T-helper 9 cell (primary cell): ENCODE measurements around the gene NRN1L.
"Not testable (repeated sequence)": the region's sequence is repeated elsewhere in the genome, so short reads cannot be mapped to it uniquely, and the experiment has no call there.

ENCODE experiments used
- DNase-seq: peaks from one replicate; pipeline ENCODE4 v3.0.0-alpha.2; 2020
- total RNA-seq, 2 donors: gene quantifications; one replicate each; lab custom pipeline; 2026; lab: John Stamatoyannopoulos, UW

NRN1L gene
- total RNA-seq = 0 reads per million in 2 donors

DNA sequence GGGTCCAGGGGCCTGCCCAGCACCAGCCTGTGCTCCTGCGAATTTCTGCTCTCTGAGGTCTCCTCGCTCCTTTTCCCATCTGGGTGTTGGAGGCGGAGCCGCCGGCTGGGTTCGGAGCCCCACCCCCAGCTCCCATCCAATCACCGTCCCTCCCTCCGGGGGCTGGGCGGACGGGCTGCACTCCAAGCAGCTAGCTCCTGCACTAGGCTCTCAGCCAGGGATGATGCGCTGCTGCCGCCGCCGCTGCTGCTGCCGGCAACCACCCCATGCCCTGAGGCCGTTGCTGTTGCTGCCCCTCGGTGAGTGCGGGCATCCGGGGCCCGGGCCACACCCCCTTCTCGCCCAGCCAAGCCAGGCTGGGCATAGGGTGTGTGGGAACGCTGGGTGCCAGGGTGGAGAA lies at the start of gene NRN1L:
NRN1L (plus strand) TSS at position 202 of the 400 bp plus-strand sequence; CDS start at position 221, 19 bp downstream.
- DNase-seq = no peak

DNA sequence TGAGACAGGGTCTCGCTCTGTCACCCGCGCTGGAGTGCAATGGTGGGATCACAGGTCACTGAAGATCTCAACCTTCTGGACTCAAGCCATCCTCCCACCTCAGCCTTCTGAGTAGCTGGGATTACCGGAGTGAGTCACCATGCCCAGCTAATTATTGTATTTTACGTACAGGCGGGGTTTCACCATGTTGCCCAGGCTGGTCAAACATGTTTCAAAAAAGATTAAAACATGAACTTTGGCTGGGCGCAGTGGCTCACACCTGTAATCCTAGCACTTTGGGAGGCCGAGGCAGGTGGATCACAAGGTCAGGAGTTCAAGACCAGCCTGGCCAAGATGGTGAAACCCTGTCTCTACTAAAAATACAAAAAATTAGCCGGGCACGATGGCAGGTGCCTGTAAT lies 47.5 kb upstream of the NRN1L start:
- DNase-seq = not testable (repeated sequence)

DNA sequence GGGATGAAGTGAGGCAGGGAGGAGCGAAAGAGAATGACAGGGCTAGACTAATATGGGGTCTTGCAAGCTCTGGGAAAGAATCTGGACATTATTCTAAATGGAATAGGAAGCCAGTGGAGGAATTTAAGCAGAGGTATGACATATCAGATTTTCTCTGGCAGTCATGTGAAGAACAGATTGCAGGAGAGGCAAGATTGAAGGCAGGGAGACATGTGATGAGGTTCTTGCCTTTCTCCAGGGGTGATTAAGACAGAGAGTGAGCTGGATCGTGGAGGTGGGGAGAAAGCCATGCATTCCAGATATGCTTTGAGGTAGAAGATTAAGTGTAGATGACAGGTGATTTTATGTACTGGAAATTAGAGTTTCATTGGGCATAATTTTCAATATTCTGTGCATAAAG lies 46.9 kb upstream of the NRN1L start:
- DNase-seq = no peak

DNA sequence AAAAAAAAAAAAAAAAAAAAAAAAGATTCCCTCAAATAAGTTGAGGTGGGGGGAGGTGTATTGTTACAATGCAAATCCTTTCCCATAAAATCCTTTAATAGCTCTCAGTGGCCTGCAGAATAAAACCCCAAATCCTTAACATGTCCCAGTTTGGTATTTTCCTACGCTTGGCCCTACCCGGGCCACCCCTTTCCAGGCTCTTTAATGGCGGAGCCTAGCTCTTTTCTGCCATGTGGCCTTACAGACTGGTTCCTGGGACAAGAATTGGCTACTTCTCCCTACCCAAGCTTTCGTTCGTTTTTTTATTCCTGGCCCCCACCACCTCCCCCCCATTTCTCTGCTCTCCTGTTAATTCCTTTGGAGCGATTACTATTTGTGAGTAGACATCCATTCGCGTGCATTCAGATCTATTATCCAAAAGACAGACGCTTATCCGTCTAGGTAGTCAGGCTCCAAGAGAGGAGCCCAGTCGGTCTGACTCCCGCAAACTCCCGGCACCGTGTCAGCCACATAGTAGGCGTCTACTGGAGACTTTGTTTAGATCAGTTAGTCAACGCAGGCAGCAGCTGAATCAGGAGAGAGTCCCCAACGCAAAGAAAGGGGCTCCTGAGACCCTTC lies 43.4 kb upstream of the NRN1L start:
- DNase-seq = no peak

DNA sequence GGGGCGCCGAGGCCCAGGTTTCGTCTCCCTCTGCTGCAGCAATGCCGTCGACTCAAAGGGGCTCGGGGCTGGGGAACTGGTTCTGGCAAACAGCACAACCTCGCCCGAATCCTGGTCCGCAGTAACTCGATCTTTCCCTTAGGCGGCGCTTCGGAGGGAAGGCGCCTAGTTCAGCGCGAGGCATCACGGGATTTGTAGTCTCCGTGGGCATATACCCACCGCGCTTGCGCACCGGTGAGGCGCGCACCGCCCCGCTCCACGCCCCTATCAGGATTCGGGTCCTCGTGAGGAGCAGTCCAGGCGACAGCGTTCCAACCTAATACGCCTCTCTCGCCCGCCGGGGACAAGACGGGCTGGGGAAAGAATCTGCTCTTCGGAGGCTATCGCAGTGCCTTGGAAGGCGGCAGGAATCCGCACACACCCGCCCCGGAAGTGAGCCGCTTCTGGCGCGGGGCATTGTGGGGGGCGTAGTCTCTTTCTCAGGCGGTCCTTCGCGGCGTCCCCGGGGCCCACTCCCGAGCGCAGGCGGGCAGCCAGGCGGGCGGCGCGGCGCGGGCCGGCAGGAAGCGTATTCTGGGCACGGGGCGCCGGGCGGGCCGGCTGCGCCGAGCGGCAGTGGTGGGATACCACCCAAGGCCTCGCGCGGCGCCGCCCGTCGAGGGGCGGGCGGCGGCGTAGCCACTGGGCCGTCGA lies 42.7 kb upstream of the NRN1L start, which contains the start of gene THAP11:
THAP11 (plus strand) TSS at position 505 of the 693 bp plus-strand sequence. CDS start 235 bp downstream, outside the sequence.
- peak; percentile 91 for DNase-seq

DNA sequence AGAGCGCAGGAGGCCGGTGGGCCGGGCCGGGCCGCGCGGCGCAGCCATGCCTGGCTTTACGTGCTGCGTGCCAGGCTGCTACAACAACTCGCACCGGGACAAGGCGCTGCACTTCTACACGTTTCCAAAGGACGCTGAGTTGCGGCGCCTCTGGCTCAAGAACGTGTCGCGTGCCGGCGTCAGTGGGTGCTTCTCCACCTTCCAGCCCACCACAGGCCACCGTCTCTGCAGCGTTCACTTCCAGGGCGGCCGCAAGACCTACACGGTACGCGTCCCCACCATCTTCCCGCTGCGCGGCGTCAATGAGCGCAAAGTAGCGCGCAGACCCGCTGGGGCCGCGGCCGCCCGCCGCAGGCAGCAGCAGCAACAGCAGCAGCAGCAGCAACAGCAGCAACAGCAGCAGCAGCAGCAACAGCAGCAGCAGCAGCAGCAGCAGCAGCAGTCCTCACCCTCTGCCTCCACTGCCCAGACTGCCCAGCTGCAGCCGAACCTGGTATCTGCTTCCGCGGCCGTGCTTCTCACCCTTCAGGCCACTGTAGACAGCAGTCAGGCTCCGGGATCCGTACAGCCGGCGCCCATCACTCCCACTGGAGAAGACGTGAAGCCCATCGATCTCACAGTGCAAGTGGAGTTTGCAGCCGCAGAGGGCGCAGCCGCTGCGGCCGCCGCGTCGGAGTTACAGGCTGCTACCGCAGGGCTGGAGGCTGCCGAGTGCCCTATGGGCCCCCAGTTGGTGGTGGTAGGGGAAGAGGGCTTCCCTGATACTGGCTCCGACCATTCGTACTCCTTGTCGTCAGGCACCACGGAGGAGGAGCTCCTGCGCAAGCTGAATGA lies 42.0 kb upstream of the NRN1L start:
- peak; percentile 49 for DNase-seq

DNA sequence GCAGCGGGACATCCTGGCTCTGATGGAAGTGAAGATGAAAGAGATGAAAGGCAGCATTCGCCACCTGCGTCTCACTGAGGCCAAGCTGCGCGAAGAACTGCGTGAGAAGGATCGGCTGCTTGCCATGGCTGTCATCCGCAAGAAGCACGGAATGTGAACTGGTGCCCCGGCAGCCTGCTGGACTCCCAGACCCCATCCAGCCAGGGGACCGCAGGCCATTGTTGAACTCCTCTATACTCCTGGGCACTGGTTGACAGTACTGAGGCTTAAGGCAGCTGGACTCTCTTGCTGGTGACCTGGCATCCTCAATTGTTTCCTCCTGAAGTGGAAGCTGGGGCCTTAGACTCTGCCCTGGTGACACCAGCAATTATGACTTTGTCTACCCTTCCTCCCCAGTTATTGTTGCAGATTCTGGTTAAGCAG lies 41.3 kb upstream of the NRN1L start:
- DNase-seq = peak; percentile 51

DNA sequence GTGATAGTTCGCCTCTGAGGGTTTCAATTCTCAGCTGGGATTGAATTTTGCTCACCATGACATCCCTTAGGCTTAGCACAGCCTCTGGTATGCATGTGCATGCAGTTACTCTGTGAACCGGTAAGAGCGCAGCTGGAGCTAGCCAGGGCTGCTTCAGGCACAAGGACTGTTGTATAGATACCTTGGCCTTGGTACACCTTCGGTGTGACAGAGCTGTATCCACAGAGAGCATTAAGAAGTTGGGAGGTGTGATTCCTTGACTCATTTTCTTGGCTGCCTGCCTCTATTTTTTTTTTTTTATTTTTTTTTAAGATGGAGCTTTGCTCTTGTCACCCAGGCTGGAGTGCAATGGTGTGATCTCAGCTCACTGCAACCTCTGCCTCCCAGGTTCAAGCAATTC lies 40.2 kb upstream of the NRN1L start:
- DNase-seq = no peak

DNA sequence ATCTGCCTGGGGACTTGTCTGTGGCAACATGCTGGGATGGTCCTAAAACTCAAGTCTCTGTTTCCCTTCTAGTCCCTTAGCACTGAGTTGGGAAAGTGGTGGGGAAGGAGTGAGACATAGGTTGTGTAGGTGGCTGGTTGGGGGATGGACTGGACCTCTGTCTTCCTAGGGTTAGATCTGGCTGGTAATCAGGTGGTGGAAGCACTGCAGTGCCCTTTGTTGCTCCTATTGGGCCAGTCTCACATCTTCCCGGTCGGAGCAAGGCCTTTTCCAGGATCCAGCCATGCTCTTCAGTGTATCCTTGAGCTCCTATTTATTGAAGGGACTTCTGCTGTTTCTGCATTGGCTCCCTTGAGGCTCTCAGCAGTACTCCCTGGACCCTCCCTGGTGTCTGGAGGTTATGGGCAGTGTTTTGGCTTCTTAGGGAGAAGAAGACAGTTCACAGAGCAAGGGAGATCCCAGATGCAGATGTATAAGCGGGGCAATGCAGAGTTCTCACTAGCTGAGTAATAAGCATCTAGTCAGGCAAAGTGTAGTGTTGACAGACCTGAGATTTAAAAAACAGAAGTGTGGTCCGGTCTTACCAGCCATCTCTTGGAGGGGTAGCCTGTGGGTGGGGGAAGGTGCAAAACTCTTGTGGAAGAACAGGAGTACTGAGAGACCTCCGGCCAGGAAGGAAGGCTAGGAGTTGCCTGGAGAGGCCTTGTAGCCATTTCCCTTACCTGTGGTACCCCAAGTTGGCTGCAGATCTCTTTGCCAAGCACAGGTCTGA lies 39.2 kb upstream of the NRN1L start:
- no peak for DNase-seq

DNA sequence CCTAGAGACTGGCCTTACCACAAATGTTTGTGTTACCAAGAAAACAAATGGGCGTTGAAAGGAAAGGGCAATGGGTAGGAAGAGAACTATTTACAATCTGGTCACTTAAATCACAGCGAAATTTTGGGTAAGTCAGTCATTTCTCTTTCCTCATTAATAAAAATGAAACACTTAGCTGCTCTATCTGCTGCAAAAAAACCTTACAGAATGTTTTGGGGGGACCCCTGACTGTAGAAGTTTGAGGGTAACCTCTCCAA lies 38.7 kb upstream of the NRN1L start:
- DNase-seq = no peak

DNA sequence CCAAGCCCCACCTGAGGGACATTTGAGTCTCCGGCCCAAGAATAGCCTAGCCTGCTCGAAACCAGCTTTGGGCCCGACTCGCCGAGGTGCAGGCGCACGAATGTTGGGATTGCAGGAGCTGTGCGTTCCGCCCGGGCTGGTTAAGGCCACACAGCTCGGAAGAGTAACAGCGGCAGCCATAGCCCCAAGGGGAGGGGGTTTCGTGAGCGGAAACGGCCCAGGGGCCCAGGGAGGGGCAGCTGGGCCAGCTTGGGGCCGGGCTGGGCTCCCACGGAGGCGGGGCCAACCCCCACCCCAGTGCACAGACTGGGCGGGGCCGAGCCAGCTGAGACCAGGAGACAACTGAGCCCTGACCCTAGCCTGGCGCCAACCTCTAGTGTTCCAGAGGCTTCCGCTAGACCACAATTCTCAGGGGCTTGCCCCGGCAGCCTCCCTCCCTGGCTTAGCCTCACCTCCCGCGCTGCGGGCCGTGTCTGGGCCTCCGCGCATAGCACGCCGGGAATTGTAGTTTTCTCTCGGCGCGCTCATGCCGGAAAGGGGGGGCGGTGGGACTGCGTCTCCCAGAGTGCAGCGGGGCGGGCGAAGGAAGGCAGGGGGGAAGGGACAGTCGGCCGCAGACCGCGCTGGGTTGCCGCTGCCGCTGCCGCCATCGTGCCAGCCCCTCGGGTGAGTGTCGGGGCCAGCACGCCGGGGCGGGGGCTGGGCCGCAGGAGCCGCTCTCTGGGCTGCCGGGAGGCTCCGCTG lies 38.2 kb upstream of the NRN1L start, which contains the start of gene NUTF2:
NUTF2 (plus strand) TSS at position 614 of the 744 bp plus-strand sequence. CDS start 18,198 bp downstream, outside the sequence.
- peak; percentile 94 for DNase-seq

DNA sequence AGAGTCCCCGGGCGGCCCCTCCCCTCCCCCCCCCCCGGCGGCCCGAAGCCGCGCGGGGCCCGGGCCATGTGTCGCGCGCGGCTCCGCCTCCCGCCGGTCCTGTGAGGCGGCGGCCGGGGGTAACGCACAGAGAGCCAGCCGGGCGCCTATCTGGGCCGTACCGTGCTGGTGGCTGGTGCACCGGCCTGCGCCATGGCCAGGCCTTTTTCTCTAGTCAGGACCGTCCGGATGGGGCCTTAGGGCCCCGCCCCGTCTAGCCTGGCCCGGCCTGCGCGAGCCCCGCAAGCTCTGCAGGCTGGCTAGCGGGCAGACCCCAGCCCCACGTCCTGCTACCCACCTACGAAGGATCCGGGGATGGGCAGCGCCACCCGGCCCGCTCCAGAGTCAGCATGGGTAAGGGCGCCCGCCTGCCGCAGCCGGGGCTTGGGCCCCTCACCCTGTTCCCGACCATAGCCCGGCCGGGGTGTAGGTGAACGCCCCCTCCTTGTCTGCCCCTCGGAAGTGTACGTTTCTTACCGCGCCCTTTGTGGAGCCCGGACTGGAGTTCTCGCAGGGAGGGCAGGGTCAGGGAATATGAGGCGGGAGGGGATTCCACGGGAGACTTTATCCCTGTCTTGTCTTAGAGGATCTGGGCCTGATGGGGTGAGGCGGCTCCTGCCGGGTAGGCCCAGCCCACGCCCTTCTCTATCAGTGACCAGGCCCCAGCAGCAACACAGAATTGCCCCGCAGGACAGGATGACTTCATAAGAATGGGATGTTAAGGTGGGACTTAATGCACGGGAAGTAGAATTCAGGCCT lies 37.4 kb upstream of the NRN1L start, which contains the start of gene CENPT:
CENPT (minus strand) TSS at position 630 of the 798 bp plus-strand sequence. CDS start 13,834 bp downstream, outside the sequence.
- no peak for DNase-seq

DNA sequence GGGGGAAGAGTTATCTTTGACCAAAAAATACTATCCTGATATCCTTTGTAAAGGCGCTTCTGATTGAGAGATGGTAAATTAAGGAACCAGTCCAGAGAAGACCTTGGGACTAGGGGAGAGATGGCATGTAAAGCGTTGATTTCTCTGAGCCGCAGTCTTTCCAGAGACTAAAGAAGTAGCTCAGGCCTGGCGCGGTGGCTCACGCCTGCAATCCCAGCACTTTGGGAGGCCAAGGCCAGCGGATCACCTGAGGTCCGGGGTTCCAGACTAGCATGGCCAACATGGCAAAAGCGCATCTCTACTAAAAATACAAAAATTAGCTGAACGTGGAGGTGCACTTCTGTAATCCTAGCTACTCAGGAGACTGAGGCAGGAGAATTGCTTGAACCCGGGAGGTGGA lies 36.6 kb upstream of the NRN1L start:
- no peak for DNase-seq

DNA sequence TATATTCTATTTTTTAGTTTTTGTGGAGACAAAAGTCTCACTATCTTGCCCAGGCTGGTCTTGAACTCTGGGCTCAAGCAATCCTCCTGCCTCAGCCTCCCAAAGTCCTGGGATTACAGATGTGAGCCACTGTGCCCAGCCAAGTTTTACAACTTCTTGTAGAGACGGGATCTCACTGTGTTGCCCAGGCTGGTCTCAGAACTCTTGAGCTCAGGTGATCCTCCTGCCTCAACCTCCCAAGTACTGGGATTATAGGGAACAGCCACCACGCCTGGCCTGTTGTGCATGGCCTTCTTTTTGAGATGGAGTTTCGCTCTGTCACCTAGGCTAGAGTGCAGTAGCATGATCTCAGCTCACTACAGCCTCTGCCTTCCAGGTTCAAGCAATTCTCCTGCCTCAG lies 31.0 kb upstream of the NRN1L start:
- DNase-seq = no peak

DNA sequence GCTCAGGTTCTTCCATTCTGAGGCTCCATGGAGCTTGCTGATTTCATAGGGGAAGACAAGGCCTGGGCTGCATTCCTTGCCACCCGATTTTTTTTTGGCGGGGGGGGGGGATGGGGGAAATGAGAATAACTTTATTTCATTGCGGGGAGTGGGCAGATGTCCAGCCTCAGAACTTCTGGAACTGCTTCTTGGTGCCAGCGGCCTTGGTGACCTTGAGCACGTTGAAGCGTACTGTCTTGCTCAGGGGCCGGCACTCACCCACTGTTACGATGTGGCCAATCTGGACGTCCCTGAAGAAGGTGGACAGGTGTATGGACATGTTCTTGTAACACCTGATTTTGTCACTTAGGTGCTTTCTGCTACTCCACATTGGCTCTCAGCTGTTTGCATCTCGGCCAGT lies 28.9 kb upstream of the NRN1L start:
- DNase-seq = no peak

DNA sequence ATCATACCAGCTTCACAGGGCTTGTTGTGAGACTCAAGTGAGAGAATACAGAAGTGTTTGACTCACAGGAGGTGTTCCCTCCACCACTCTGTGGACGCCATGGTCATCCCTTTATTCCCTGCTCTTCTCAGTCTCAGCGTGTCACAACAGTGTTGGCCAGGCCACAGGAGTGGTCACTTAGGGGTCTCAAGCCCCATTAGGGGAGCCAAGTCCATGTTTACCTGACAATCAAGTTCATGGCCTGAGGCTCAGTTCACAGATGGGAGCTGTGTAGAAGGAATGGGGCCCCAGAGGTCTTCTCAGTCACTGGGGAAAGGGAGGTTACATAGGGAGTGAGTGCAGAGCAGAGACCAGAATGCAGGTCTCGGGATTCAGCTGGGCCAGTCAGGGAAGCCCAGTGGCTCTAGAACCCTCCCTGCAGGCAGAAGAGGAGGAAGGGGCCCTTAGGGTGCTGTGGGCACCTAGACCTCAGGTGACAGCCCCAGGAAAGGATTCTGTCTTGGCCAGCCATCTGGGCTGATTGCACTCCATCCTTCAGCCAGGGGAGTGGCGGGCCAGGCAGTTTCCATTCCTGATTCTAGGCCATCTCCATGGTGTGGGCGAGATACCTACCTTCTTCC lies 27.6 kb upstream of the NRN1L start:
- no peak for DNase-seq

DNA sequence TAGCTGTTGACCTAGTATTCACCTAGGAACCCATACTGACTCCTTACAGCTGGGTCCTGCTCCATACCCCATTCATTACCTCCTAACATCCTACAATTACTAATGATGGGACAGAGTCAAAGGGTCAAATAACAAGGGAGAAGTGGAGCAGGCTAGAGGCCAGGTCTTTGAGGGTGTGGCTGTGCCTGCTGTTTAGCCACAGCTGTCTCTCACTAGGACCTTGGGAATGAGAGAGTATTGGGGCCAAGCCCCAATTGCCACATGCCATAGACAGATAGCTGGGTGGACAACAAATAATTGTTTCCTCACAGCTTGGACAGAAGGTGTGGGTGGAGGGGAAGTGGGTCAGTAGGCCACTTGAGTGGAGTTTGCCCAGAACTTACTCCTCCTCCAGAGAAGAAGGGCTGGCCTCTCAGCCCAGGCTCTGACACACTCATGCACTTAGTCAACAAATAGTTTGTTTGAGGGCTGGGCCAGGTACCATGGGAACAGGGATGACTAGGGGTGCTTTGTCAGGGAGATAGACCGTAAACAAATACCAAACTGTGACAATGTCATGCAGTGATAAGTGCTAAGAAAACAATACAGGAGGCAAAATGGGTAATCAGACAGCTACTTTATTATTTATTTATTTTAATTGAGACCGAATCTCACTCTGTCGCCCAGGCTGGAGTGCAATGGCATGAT lies 27.0 kb upstream of the NRN1L start:
- no peak for DNase-seq

DNA sequence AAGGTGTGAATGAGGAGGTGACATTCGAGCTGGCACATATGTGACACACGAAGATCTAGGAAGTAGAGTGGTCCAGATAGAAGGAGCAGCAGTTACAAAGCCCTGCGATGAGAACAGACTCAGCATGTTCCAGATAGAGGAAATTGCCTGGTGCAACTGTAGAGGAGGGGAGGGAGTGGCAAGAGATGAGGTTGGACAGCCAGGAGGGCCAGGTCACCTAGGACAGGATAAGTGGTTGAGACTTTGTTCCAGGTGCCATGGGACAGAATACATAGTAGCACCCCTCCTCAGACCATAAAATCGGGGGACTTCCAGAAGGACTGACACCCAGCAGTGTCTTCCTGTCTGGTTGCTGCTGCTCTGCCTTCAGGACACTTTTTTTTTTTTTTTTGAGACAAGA lies 26.2 kb upstream of the NRN1L start:
- DNase-seq = no peak

DNA sequence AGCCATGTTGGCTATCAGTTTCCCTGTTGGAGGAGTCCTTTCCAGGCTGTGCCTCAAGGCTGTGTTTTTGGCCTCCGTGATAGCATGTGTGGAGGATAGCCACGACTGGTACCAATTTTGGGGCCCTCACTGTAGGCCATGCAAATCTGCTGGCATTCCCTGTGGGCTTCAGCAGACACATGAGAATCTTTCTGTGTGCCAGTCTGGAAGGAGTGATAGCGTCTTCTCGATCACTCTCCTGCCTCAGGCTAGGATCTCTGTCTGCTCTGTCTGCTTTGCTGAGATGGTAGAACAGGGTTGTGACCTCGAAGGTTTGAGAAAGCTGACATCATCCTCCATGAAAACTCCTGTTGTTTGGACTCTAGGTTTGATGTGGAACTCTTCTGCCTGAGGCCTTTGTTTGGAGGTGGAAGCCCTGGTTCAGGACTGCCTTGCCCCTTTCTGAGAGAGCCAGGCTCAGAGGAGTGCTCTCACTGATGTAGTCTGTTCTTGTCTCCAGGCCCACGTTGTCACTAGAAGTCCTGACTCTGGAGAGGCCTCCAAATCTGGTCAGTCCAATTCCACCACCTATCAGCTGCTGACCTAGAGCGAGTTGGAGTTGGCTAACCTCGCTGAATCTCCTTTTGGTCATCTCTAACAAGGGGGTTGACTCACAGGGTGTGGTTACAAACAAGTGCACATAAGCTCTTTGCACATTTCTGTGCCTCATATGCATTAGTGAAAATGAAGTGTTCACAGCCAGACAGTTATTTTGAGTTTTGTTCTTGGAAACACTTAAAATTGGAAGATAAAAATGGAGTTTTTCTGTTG lies 23.9 kb upstream of the NRN1L start:
- no peak for DNase-seq
